C4-2B (cell line): ENCODE data around the gene CTIF.

ENCODE experiments used
- H3K27ac ChIP-seq: fragments of 450-650 bp; 2 replicates; pipeline ENCODE4 v1.5.1; 2017
- ZFX ChIP-seq: fragments of 450-650 bp; IDR thresholded peaks from 2 replicates; pipeline ENCODE4 v1.6.1; 2017
- TF ChIP-seq, protein P1 (sequence below): fragments of 450-650 bp; conservative IDR thresholded peaks from 2 replicates; pipeline ENCODE4 v1.5.1; 2017; ENCODE audit warnings: mild to moderate bottlenecking

CTIF gene

DNA sequence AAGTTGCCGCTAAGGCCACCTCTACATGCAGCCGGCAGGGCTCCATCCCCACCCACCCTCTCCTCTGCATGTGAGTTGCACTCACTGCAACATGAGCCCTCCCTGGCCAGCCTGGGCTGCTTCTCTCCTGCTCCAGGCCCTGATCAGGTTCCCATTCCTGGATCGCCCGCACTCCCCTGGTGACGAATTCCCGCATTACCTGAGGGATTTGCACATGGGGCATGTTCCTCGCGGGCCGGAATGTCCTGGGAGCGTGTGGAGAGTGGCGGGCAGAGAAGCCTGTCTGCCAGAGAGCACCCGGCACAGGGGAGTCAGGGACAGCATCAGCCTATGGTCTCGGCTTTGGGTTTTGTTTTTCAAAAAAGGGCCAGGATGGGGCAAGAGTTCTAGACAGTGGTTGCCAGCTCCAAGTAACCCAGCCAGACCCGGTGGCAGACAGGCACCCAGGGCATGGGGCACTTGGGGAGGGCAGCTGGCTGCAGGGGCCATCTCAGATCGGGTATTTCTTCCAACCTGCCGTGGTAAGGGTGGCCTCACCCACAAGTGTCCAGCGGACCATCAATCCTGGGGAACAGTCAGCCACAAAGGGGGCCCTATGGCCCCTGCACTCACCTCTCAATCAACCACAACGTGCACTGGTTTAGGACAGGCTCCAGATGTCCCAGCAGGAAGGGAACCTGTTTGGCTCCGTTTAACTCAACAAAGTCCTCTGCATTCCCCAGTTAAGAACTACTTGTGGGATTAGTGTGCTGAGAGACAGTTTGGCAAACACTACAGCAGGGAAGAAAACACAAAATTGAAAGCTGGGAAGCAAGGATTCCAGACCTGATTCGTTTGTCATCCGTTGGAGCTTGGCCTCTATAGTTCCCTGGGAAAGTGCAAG, 224.2 kb downstream of the CTIF start:
- no peak overlapping the region for H3K27ac ChIP-seq
- TF ChIP-seq ZFX, result no peak
- TF ChIP-seq, protein P1, sequence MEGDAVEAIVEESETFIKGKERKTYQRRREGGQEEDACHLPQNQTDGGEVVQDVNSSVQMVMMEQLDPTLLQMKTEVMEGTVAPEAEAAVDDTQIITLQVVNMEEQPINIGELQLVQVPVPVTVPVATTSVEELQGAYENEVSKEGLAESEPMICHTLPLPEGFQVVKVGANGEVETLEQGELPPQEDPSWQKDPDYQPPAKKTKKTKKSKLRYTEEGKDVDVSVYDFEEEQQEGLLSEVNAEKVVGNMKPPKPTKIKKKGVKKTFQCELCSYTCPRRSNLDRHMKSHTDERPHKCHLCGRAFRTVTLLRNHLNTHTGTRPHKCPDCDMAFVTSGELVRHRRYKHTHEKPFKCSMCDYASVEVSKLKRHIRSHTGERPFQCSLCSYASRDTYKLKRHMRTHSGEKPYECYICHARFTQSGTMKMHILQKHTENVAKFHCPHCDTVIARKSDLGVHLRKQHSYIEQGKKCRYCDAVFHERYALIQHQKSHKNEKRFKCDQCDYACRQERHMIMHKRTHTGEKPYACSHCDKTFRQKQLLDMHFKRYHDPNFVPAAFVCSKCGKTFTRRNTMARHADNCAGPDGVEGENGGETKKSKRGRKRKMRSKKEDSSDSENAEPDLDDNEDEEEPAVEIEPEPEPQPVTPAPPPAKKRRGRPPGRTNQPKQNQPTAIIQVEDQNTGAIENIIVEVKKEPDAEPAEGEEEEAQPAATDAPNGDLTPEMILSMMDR, result no peak

DNA sequence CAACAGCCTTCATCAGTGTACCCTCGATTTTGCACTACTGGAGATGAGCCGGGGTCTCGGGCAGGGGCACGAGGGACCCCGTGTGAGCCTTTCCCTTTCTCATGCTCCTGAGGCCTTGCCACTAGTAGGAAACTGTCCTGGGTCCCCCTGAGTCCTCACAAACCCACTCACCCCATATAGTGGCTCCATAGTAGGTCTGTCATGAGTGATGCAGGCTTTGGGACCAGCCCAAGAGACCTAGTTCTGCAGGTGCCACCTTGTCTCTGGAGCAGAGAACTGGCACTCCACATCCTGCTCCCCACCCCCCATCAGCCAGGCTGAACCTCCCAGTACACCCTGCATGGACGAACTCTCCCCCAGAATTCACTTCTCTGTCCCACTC, 224.9 kb downstream of the CTIF start:
- no peak overlapping the region for H3K27ac ChIP-seq
- no peak for TF ChIP-seq ZFX
- TF ChIP-seq, protein P1, result no peak

DNA sequence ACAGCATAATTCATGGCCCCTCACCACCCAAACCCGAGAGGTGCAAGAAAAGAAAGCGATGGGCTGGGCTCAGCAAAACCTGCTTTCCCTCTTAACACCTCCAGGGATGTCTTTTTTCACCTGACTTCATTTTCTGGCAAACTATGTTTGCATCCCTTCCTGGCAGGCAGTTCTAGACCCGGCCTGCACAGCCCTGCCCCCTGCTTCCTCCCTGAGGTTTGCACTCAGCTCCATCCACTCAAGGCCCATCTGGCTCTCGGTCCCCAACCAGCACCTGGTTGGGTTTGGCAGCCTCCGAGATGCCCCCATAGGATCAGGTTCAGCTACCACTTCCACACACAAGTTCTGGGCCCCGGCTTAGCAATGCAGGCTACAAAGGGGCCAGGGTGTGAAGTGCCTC, 226.2 kb downstream of the CTIF start:
- TF ChIP-seq ZFX, result no peak
- TF ChIP-seq, protein P1, result no peak
- H3K27ac ChIP-seq, result no peak overlapping the region

DNA sequence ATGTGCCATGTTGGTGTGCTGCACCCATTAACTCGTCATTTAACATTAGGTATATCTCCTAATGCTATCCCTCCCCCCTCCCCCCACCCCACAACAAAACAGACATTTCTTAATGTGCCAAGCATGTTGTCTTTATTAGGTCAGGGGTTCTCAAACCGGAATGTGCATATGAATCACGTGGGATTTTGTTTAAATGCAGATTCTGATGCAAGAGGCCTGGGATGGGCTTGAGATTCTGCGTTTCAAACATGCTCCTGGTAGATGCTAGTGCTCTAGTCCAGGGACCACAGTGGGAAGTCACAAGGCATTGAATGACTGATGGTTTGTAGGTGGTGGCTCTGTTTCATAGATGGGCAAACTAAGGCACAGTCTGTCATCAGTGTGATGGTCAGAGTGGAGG, 227.2 kb downstream of the CTIF start:
- TF ChIP-seq ZFX, result no peak
- TF ChIP-seq, protein P1, result no peak
- no peak overlapping the region for H3K27ac ChIP-seq

DNA sequence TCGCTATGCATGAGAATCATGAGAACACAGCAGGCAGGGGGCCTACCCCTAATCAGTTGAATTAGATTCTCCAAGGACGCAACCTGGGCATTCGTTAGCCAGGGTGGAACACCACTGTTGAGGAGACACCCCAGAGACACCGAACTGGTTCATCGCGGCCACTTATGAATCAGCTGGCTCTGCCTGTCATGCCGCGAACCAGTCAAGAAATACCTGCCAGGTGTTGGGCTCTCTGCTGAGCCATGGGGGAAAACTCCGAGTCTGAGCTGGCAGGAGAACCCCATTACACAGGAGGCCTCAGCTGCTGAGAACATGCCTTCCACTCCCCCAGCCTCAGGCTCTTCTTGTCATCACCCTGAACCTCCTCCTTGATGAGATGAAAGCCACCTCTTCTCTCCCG, 227.7 kb downstream of the CTIF start:
- TF ChIP-seq ZFX, result no peak
- TF ChIP-seq, protein P1, result no peak
- H3K27ac ChIP-seq, result no peak overlapping the region

DNA sequence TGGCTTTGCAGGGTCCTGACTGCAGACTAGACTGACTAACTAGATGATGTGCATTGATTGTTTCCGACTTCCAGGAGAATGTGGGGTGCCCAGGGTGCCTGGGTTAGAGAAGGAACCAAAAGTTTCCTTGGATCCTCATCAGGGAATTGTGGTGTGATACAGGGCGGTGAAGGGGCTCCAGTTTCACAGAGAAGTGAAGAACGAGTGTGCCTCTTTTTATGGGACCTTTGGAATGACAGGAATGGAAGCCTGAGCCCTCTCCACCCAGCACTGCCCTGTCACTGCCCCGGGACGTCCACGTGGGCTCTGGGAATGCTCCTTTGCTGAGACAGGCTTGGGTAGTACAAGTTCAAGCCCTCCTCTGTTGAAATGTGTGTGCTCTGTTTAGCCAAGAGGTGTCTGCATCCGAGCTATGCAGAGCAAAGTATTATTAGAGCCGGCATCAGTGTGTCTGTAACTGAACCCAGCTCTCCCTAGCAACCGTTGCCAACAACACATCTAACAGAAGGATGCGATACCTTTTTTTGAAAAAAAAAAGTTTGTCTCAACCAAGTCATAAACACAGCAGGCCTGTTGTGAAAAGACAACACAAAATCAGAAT, 228.4 kb downstream of the CTIF start:
- TF ChIP-seq ZFX, result no peak
- TF ChIP-seq, protein P1, result no peak
- H3K27ac ChIP-seq, result no peak overlapping the region

DNA sequence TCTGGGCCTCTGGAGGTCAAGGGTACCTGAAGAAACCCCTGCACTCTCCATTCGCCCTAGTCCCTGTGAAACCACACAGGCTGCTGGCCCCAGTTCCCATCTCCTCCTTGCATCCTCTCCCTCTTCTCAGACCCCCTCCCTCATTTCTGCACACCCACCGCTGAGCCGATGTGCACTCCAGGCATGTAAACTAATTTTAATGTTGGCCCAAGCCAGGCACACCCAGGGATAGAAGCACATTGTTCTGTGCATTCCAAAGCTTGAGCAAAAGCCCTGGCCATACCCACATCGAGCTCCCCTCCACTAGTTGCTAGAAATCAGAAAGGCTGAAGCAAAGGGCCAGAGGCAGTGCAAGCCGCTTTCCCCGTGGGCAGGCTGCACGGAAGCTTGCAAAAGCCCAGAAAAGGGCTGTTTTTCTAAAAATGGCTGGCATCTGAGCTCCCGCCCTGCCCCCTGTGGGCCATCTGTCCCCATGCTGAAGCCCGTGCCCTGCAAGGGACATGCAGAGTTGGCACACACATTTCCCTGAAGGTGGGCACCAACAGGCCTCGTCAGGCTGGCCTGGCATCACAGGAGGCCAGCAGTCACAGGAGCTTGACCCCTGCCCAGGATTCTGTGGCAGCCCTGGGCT, 230.3 kb downstream of the CTIF start:
- TF ChIP-seq, protein P1, result no peak
- no peak for TF ChIP-seq ZFX
- no peak overlapping the region for H3K27ac ChIP-seq
